ENCODE measurements around the gene CYB561. TPM values are rescaled to one million over a fixed set of nuclear protein-coding genes. Genes with fewer than 3 reads are reported as not detected.

The CYB561 gene
- total and polyA plus RNA-seq, 2 experiments from 2014 or later: 13.7 to 30.9 TPM

DNA sequence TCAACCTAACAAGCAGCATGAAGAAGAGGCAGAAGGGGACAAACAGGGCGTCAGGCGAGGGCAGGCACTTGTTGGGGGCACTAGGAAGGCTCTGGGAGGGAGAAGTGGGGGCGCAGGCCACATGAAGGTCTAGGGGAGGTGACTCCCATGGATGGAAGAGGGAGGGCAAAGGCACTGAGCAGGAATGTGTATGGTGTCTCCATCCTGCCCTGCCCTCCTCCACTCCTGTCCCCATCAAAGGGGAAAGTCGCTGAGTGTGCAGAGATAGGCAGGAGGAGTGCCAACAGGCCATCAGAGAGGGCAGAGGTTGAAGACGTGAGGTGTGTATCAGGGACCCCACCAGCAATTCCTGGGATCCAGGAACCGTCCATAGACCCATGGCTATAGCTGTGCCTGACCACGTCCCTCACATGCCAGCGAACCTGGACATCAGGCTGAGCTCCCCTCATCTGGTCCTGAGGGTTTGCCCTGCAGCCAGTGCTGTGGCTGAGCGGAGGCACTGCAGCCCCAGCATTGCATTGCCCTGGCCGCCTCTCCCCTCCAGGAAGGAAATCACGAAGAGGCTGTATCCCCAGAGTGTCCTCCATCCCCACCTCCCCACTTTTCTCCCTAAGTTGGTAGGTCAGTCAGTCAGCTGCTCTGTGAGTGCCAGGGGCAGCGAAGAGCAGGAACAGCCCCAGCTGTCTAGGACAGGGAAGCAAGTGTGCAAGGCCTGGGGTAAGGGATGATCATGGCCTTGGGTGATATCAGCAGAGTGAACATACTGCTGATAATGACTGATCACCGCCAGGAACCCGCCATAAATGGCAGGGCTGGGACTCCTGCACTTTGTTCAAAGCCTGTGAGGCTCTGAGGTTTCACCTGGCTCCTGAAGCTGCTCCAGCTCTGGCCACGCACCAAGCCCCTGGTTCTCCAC, 6.2 kb upstream of the CYB561 start:
- Histone ChIP-seq H3K4me2 (no peak overlapping the region), H3K79me2 (replicated peaks; ENCODE audit: insufficient read depth) (no peaks in the 10 kb centered on the region), H3K4me1 (ENCODE audit: insufficient read depth) (peaks cover 9% of the 10 kb centered on the region), H4K20me1 (replicated peaks; ENCODE audit: insufficient read depth) (no peaks in the 10 kb centered on the region), H3K27ac (ENCODE audit: low read depth) (no peak overlapping the region), H3K27me3 (ENCODE audit: insufficient read depth) (no peaks in the 10 kb centered on the region), H3K4me3 (no peak overlapping the region), H3K9me2 (ENCODE audit: insufficient read depth) (no peaks in the 10 kb centered on the region), H2AFZ (no peak overlapping the region), H3F3A (replicated peaks; ENCODE audit: low read depth) (no peaks in the 10 kb centered on the region), H3K36me3 (ENCODE audit: insufficient read depth) (no peaks in the 10 kb centered on the region)
- H3K4me3 Mint-ChIP-seq: no peak overlapping the region; the same call in 2 of the 3 replicates
- TF ChIP-seq STAT1 (IDR thresholded peaks at IDR 0.05; ENCODE audit: unreplicated experiment) (no peak), REST (IDR thresholded peaks at IDR 0.05; ENCODE audit: unreplicated experiment) (no peak), JUNB (IDR thresholded peaks at IDR 0.05; ENCODE audit: unreplicated experiment) (no peak), ZNF114 (CRISPR knock-in tag; IDR thresholded peaks at IDR 0.05) (no peak), ZNF462 (CRISPR knock-in tag; IDR thresholded peaks at IDR 0.05) (no peak)
- TF ChIP-seq, protein P1, sequence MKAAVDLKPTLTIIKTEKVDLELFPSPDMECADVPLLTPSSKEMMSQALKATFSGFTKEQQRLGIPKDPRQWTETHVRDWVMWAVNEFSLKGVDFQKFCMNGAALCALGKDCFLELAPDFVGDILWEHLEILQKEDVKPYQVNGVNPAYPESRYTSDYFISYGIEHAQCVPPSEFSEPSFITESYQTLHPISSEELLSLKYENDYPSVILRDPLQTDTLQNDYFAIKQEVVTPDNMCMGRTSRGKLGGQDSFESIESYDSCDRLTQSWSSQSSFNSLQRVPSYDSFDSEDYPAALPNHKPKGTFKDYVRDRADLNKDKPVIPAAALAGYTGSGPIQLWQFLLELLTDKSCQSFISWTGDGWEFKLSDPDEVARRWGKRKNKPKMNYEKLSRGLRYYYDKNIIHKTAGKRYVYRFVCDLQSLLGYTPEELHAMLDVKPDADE (IDR thresholded peaks at IDR 0.05): no peak
- no peak overlapping the region for H3K27ac Mint-ChIP-seq
- peaks cover 9% of the 10 kb centered on the region for H3K9me3 Mint-ChIP-seq
- H3K4me1 Mint-ChIP-seq: peaks cover 24% of the 10 kb centered on the region
- no peak for DNase-seq (ENCODE audit: low spot score)
- ATAC-seq: no peak
- peaks cover 6% of the 10 kb centered on the region; the same call in 1 of the 3 replicates for H3K36me3 Mint-ChIP-seq (ENCODE audit: low read depth)
- H3K27me3 Mint-ChIP-seq (ENCODE audit: insufficient read depth, low read depth, poor library complexity): peaks cover 19% of the 10 kb centered on the region

Data from GM23338 (cell line).